ENCODE measurements around the gene BHLHE40.

- no peak for TF ChIP-seq FOXP2 (optimal IDR thresholded peaks at IDR 0.05; ENCODE audit: borderline replicate concordance, extremely low read depth, extremely low read length, insufficient read depth)
- no peak for TF ChIP-seq POLR2AphosphoS5 (IDR thresholded peaks at IDR 0.05; ENCODE audit: low read depth, low read length)
- TF ChIP-seq REST (IDR thresholded peaks at IDR 0.05; ENCODE audit: insufficient read depth in 1 of 2, low read depth in 2 of 2, low read length in 2 of 2) = no peak
Observed at GRCh38 chr3:5032844-5033243, 53.6 kb downstream of the BHLHE40 start.
